Tibial nerve (tissue), 4 donors: ENCODE data around the gene TBC1D9.

Source experiments
- EP300 ChIP-seq, 2 donors: sonication (generic); formaldehyde crosslinking; IDR thresholded peaks; one replicate each; pipeline ENCODE4 v1.6.1; 2017; ENCODE audit warnings: antibody characterized with exemption in 2 of 2, mild to moderate bottlenecking in 1 of 2
- POLR2A ChIP-seq, 2 donors: fragments of 450-650 bp; IDR thresholded peaks; one replicate each; pipeline ENCODE4 v1.6.1; 2017; ENCODE audit warnings: antibody characterized with exemption in 2 of 2, mild to moderate bottlenecking in 2 of 2, moderate library complexity in 2 of 2
- TF ChIP-seq, protein P1 (sequence below), 5 experiments: fragments of 200-600 bp in 3 of 5; fragments of 450-650 bp in 2 of 5; sonication (generic) in 3 of 5; IDR thresholded peaks; one replicate each; pipeline ENCODE4 v1.5.1; 2016 to 2019; ENCODE audit warnings: antibody characterized with exemption in 5 of 5, mild to moderate bottlenecking in 3 of 5, moderate library complexity in 2 of 5

DNA sequence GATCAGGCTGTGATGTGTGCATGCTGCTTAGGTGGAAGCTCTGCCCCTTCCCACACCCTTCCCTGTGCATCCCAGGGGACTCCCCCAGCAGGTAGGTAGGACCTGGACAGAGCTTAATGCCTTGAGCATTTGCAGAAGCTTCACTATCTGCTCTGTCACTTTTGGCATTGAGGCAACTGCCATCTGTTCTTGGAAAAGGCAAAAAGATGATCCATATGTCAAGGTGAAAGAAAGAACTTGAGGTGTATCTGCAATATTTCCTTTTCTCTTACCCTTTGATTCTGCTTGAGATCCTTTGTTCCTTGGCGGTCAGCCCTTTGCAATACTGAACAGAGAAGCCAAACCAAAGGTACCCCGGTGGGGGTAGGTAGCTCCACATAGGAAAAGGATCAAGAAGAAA is 37.1 kb upstream of the TBC1D9 start:
- TF ChIP-seq, protein P1, sequence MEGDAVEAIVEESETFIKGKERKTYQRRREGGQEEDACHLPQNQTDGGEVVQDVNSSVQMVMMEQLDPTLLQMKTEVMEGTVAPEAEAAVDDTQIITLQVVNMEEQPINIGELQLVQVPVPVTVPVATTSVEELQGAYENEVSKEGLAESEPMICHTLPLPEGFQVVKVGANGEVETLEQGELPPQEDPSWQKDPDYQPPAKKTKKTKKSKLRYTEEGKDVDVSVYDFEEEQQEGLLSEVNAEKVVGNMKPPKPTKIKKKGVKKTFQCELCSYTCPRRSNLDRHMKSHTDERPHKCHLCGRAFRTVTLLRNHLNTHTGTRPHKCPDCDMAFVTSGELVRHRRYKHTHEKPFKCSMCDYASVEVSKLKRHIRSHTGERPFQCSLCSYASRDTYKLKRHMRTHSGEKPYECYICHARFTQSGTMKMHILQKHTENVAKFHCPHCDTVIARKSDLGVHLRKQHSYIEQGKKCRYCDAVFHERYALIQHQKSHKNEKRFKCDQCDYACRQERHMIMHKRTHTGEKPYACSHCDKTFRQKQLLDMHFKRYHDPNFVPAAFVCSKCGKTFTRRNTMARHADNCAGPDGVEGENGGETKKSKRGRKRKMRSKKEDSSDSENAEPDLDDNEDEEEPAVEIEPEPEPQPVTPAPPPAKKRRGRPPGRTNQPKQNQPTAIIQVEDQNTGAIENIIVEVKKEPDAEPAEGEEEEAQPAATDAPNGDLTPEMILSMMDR (IDR thresholded peaks at IDR 0.05), result no peak
- no peak for TF ChIP-seq POLR2A (IDR thresholded peaks at IDR 0.05)
- TF ChIP-seq EP300 (IDR thresholded peaks at IDR 0.05), result no peak
